CD4-positive, alpha-beta T cell treated with Interleukin-21 for 1 hour (primary cell): ENCODE measurements around the gene PRKN.
"Not testable (repeated sequence)": the region's sequence is repeated elsewhere in the genome, so short reads cannot be mapped to it uniquely, and the experiment has no call there.

Experiments
- DNase-seq: peaks from one replicate; pipeline ENCODE4 v3.0.0-alpha.2; 2020

PRKN gene

DNA sequence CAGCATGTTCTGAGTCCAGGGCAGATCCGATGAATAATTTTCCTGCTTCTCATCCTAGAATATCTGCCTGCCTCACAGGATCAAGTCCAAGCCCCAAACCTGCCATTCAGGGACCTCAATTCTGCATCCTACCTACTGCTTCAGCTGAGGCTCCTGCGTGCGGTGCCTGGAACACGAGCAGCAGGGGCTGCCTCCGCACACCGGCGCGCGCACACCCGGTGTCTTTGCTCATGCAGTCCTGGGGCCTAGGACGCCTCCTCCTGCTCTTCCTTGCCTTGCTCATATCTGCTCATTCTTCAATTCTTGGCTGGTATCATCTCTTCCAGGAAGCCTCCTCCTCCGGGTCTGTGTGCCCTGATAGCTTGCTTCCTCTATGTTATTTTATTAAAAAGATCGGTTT lies 1372.6 kb downstream of the PRKN start:
- no peak for DNase-seq

- no peak for DNase-seq
These were observed 1373.2 kb downstream of the PRKN start for GRCh38 chr6:161354276-161354840.

- no peak for DNase-seq
These were observed 1374.4 kb downstream of the PRKN start for GRCh38 chr6:161353208-161353613.

DNA sequence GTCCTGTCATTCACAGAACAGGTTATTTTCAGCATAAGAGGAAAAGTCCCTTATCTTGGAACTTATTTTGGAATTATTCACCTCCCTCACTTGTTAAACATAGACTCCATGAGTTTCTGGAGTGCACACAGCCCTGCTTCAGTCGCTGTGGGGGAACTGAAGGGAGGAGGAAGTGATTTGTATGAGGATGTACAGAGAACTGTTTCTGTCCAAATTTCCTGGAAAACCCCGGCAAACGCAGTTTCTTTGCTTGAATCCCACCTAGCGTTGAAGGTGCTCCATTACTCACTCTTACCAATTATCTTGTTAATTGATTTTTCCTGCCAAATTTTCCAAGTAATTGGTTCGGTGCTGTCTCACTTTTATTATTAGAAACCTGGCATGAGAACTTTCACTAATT lies 1375.7 kb downstream of the PRKN start:
- DNase-seq: no peak

DNA sequence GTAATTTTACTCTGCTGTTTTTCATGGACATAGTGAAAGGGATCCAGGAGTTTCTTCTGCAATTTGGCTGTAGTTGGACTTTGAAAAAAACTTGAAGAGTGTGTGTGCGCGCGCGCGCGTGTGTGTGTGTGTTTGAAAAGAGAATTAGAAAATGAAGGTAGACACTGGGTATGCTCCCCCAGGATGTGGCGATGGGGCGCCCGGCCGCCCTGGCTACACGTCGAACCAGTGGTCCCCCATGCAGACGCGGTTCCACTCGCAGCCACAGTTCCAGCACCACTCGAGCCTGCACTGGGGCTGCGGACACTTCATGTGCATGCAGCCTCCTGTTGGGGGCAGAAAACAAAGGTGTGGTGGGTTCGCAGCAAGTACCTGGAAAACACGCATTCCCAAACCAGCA lies 1377.7 kb downstream of the PRKN start:
- DNase-seq: no peak

DNA sequence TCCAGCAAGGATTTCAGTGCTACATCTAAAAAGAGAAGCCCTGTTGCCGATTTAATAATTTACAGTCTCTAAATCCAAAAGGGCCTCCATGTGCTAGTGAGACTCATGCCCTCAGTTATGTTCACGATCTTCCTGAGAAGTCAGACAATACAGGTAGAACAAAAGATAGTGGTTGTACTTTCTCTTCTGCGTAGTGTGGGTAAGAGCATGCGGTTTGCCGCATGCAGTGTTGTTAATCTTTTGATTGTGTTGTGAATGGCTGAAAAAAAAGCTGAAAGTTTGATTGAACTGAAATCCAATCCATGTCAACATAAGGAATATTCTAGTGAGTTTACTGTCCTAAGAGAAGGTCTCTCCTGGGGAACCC lies 1379.0 kb downstream of the PRKN start:
- DNase-seq: no peak

DNA sequence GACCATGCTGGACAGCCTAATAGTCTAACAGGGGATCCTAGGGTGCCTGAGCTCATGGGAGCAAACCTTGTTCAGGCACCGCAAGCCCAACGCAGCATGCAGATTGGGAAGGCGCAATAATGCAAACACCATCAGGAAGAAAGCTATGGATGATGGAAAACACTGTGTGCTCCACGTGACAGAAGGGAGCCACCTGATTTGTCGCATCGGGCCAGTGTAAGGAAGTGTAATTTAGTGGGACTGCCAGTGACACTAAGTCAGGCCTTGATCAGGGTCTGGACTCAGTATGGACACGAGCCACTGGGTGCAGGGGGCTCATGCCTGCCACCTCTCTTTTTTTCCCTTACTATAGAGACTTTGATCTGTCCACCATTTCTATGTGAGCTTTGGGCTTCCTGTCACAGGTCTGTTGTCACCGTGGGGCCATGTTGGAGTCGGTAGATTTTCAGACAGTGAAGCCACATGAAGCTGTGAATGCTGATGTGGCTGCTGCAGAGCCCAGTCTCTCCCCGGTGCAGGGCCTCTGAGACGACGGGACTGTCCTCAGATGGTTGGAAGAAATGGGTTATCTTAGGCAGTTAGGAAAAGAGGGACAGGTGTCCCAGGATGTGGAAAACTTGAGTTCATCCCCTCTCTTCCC lies 1379.5 kb downstream of the PRKN start:
- DNase-seq: no peak

GRCh38 chr6:161347125-161347524 lies 1380.4 kb downstream of the PRKN start:
- no peak for DNase-seq

- DNase-seq: no peak
These were observed 1380.8 kb downstream of the PRKN start for GRCh38 chr6:161346717-161347116.

DNA sequence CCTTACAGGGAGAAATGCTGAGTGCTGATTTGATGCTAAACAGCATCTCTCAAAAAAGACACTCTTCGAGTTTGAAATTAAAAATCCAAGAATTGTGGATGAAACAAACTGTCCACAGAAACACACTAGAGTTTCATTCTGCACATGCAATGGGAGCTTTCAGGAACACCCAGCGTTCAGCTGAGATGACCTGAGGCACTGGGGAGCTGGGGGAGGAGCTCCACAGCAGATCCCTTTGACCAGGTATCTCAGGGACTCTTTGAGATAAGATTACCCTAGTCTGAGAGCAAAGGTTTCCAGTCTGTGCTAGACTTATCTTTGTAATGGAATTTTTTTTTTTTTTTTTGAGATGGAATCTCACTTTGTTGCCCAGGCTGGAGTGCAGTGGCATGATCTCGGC lies 1382.9 kb downstream of the PRKN start:
- no peak for DNase-seq

DNA sequence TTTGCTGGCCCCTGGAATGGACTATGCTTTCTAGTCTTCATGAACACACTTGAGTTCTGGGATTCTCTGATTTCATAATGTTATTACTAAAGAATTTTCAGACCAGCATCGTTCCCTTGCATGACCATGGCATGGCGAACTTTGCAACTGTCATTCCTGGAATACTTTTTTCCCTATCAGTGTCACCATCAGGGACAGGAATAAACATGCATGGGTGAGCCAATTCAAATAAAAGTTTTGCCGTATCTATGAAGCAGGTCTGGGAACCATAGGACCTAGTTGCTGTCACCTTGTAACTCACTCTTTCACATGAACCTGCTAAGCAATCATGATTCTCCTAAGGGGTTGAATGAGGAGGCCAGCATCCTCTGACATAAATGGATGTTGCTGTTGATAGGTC lies 1385.5 kb downstream of the PRKN start:
- DNase-seq: no peak

- DNase-seq: no peak
These were observed 1385.9 kb downstream of the PRKN start for GRCh38 chr6:161341638-161342037.

DNA sequence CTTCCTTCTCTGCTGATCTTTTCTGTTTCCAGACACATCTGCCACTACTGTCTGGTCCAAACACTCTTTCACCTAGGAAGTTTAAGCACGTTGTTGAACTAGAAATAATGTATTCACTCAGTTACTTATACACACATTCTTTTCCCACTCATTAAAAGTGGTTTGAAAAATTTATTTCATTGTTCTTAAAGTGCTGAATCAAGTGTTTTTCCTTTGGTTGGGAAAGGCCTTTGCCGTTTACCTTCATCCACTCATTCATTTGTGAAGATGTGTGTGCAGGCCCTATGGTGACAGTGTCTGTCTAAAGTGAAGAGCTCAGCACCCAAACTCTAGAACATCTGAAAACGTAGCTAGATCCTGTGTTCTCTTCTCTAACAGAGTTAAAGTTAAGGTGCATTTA lies 1389.6 kb downstream of the PRKN start:
- DNase-seq: no peak

DNA sequence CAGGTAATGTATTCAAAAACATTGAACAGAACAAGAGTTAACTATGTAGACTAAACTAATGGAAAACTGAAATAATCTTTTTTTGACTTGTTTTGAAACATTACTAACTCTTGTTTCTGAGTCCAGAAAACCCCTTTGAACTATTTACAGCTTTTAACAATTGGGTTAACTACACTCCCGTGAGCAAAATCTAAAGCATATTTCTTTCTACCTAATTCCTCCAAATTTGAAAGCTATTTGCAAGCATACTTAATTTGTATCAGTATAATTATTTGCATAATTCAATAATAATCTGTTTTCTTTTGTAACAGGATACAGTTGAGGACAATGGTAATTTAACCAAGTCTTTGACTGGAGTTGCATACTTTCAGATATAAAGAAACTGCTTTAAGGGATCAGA lies 1391.1 kb downstream of the PRKN start:
- DNase-seq: no peak

DNA sequence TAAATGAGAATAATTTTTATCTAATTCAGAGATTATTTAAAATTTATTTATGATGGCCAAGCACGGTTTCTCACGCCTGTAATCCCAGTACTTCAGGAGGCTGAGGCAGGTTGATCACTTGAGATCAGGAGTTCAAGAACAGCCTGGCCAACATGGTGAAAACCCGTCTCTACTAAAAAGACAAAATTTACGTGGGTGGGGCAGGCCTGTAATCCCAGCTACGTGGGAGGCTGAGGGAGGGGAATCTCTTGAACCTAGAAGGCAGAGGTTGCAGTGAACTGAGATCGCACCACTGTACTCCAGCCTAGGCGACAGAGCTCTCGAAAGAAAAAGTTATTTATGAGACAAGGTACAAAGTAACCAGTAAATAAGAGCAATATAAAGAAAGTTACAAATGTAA lies 1394.2 kb downstream of the PRKN start:
- no peak for DNase-seq

DNA sequence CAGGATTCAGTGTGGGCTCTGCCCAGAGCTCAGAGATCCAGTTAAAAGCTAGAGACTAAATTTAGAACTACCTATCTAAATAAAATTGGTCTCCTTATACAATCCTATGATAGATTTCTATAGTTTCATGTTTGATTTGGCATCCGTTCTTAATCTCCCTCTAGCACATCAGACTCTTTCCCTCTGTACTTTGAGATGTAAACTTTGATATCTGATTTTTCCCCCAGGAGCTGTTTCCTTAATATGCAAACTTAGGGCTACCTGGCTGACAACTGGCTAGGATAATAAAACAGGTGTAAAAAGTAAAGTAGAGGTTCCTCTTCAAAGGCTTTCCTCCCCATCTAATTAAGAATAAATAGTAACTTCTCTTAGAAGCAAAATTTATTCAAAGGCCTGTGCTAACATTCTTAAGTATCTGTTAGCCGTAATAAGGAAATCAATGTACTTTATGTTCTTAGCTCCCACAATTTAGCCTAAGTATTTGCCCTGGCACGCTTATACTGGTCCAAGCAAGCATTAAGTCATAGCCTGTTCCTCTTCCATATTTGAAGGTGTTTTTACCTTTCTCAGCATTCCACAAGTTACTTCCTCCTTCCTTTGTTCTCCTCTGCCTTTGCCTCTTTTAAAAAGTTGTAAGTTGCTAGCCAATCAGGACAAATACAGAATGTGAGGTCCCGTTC lies 1396.0 kb downstream of the PRKN start:
- DNase-seq: not testable (repeated sequence)

- DNase-seq: no peak
These were observed 1400.1 kb downstream of the PRKN start for GRCh38 chr6:161327360-161327953.

- no peak for DNase-seq
These were observed 1408.3 kb downstream of the PRKN start for GRCh38 chr6:161319231-161319630.

- no peak for DNase-seq
These were observed 1409.1 kb downstream of the PRKN start for GRCh38 chr6:161318456-161318855.

GRCh38 chr6:161316531-161316930 lies 1411.0 kb downstream of the PRKN start:
- DNase-seq: no peak

- DNase-seq: not testable (repeated sequence)
These were observed 1412.2 kb downstream of the PRKN start for GRCh38 chr6:161315246-161315917.

DNA sequence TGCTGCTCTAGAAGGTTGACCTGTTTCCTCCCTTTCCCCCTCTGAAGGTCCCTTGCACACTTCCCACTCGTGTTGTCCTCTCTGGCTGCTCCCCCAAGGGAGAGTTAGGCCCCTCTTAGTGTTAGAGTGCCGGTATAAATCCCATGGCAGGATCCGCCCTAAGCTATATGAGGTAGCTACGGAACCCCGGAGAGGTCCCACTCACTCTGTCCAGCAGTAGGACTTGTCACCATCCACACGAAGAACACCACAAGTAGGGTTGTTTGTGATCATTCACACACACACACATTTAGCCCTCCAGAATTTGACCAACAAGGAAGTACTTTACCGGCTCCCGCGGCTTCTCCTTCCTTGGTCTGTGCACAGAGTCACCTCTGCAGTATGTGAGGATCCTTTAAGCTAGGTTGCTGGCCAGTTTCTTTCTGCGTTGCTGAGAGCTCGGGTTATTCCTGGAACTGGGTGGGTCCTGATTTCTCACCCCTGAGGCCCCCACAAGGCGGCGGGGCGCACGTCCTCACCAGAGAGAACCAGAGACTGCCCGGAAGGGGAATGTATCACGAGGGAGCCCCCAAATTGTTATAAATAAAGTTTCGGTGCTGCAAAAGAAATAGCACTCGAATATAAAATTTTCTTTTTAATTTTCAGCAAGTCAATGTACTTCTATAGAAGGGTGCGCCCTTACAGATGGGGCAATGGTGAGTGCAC lies 1412.9 kb downstream of the PRKN start:
- DNase-seq: not testable (repeated sequence)

- DNase-seq: no peak
These were observed 1413.5 kb downstream of the PRKN start for GRCh38 chr6:161313940-161314509.
